K562 (cell line): Measurements from ENCODE around the gene XPO1. TPM values are rescaled to one million over a fixed set of nuclear protein-coding genes. Genes with fewer than 3 reads are reported as not detected.

Source experiments
- ATAC-seq: fragments of 200-7000 bp; cut with Tn5 transposase; 3 replicates; pipeline ENCODE4 v1.9.1; 2020; ENCODE audit warnings: moderate library complexity
- BruUV-seq: library from RNA; stranded (reverse); fragments of 400-500 nt; replicated peaks from 2 replicates; lab custom pipeline; 2021; lab: Mats Ljungman, UMichigan
- CTCF ChIA-PET: fragments of 300-600 bp; formaldehyde crosslinking; extraction: SDS; loops from one replicate; lab custom pipeline; 2021; ENCODE audit warnings: low intra/inter-chr PET ratio; lab: Yijun Ruan, JAX
- POLR2A ChIA-PET: fragments of 300-600, 350-650 bp; sonication (Branson Sonifier 250); formaldehyde crosslinking; extraction: SDS; loops from one replicate; lab custom pipeline; 2021; ENCODE audit warnings: antibody characterized with exemption, inconsistent platforms; lab: Yijun Ruan, JAX
- DNase-seq, 4 experiments: peaks; one replicate each; pipeline versions ENCODE4 v3.0.0 to v3.0.0-alpha.2; 2011 to 2018; ENCODE audit warnings: low spot score in 3 of 4, mixed read lengths in 3 of 4; ENCODE audit errors: extremely low read depth in 1 of 4
- FAIRE-seq: peaks from 2 replicates; lab custom pipeline; 2011; peaks lifted over from hg19 to GRCh38; lab: Jason Lieb, UNC
- H2AFZ ChIP-seq: 2 replicates; pipeline ENCODE4 v1.6.0; 2011; ENCODE audit warnings: low read depth, low read length, control low read depth, inconsistent platforms
- H3K27ac ChIP-seq: fragments of 200-600 bp; 3 replicates; pipeline ENCODE4 v1.8.0; 2011; ENCODE audit warnings: low read depth, mild to moderate bottlenecking, control low read depth, inconsistent platforms, low read length, moderate library complexity, mixed read lengths; ENCODE audit errors: extremely low read depth
- H3K27me3 ChIP-seq, 2 experiments: fragments of 300-600 bp in 1 of 2; 2 replicates in 1 of 2; 3 replicates in 1 of 2; pipeline versions ENCODE4 v1.6.0 to v1.8.0; 2011; ENCODE audit warnings: inconsistent platforms in 2 of 2, low read length in 2 of 2, mild to moderate bottlenecking in 1 of 2, mixed read lengths in 1 of 2, moderate library complexity in 1 of 2; ENCODE audit not compliant: control insufficient read depth in 2 of 2, insufficient read depth in 2 of 2
- H3K36me3 ChIP-seq: fragments of 300-600 bp; 3 replicates; pipeline ENCODE4 v1.8.0; 2011; ENCODE audit warnings: mild to moderate bottlenecking, low read length, inconsistent platforms; ENCODE audit not compliant: control insufficient read depth, insufficient read depth
- H3K4me1 ChIP-seq, 2 experiments: fragments of 200-600 bp in 1 of 2; replicated peaks in 1 of 2; 2 replicates in 1 of 2; 3 replicates in 1 of 2; pipeline versions ENCODE4 v1.5.1 to v1.8.0; 2011; ENCODE audit warnings: inconsistent platforms in 2 of 2, low read length in 2 of 2, mild to moderate bottlenecking in 1 of 2, mixed read lengths in 1 of 2, moderate library complexity in 1 of 2; ENCODE audit not compliant: control insufficient read depth in 2 of 2, insufficient read depth in 2 of 2
- H3K4me2 ChIP-seq: 2 replicates; pipeline ENCODE4 v1.6.1; 2011; ENCODE audit warnings: low read length, control low read depth, inconsistent platforms, mixed read lengths; ENCODE audit not compliant: insufficient read depth
- H3K4me3 ChIP-seq: fragments of 200-600 bp; sonication (generic), shearing (Covaris generic); 2 replicates; pipeline ENCODE4 v1.5.1; 2016; ENCODE audit warnings: control low read depth, inconsistent platforms
- H3K79me2 ChIP-seq: fragments of 200-600 bp; 3 replicates; pipeline ENCODE4 v1.8.0; 2011; ENCODE audit warnings: low read length, inconsistent platforms; ENCODE audit not compliant: control insufficient read depth, insufficient read depth
- H3K9ac ChIP-seq, 2 experiments: 2 replicates each; pipeline versions ENCODE4 v1.6.0 to v1.6.1; 2011; ENCODE audit warnings: low read depth in 2 of 2, low read length in 2 of 2, control low read depth in 1 of 2, inconsistent platforms in 1 of 2, mild to moderate bottlenecking in 1 of 2, mixed read lengths in 1 of 2; ENCODE audit not compliant: insufficient read depth in 1 of 2
- H3K9me1 ChIP-seq: one replicate; pipeline ENCODE4 v1.6.0; 2011; ENCODE audit warnings: inconsistent platforms, mild to moderate bottlenecking, low read length, moderate library complexity; ENCODE audit not compliant: control insufficient read depth, insufficient read depth
- H3K9me3 ChIP-seq: replicated peaks from 2 replicates; pipeline ENCODE4 v1.5.1; 2011; ENCODE audit warnings: low read depth, low read length, inconsistent platforms; ENCODE audit not compliant: control insufficient read depth, insufficient read depth
- H4K20me1 ChIP-seq: replicated peaks from 2 replicates; pipeline ENCODE4 v1.6.1; 2011; ENCODE audit warnings: low read length, inconsistent platforms, mixed read lengths; ENCODE audit not compliant: control insufficient read depth, insufficient read depth
- WHSC1 ChIP-seq: IDR thresholded peaks from one replicate; pipeline ENCODE4 v1.6.1; 2012; ENCODE audit warnings: low read length, control low read depth, inconsistent platforms
- WGBS: fragments of 100-300 bp; shearing (Covaris generic); methylation state at CpG from one replicate; pipeline ENCODE4 v1.1.6; 2016; ENCODE audit warnings: low coverage, mixed read lengths; ENCODE audit not compliant: insufficient coverage; ENCODE audit errors: missing lambda C conversion rate; 5-methylcytosine and 5-hydroxymethylcytosine counted together
- in situ Hi-C: fragments of 300-500 bp; cut with MboI; formaldehyde crosslinking; loops from 4 replicates; pipeline ENCODE4 v1.15.0; 2018; ENCODE audit warnings: inconsistent platforms, mixed read lengths
- intact Hi-C: fragments of 100-400 bp; cut with micrococcal nuclease; formaldehyde crosslinking; loops from 2 replicates; pipeline ENCODE4 v1.14.2; 2022
- polyA plus RNA-seq, 8 experiments: library from polyadenylated mRNA; depleted of rRNA in 4 of 8; stranded (reverse) in 5 of 8; unstranded in 3 of 8; fragments of >200 nt; fragmentation: Nextera tagmentation in 2 of 8; fragmentation: Illumina TruSeq in 1 of 8; extraction: Ambion mirVana in 2 of 8; extraction: Trizol in 1 of 8; gene quantifications; 2 replicates each; pipeline versions ENCODE4 v1.2.1 to v1.2.3, GENCODE V29; 2011 to 2014; ENCODE audit warnings: inconsistent platforms in 1 of 8, missing spikeins in 1 of 8
- total RNA-seq, 7 experiments: library from RNA; depleted of rRNA in 6 of 7; stranded (reverse); fragments of >200 nt in 6 of 7; fragmentation: Illumina TruSeq in 2 of 7; extraction: Trizol in 2 of 7; gene quantifications; 2 replicates each; pipeline versions ENCODE4 v1.2.1 to v1.2.3, GENCODE V29; 2011 to 2021; ENCODE audit warnings: low replicate concordance in 1 of 7
- TF ChIP-seq, protein P1 (sequence below), 2 experiments: fragments of 450-650 bp; conservative IDR thresholded peaks; 2 replicates each; pipeline ENCODE4 v1.6.1; 2017; ENCODE audit warnings: mild to moderate bottlenecking in 2 of 2, moderate library complexity in 2 of 2

Gene XPO1
- total and polyA plus RNA-seq, 9 of the 15 experiments (the other 6 are each of a cell fraction or from before 2014, with no cell fraction given), result 86.2 to 307 (median 216) TPM

DNA sequence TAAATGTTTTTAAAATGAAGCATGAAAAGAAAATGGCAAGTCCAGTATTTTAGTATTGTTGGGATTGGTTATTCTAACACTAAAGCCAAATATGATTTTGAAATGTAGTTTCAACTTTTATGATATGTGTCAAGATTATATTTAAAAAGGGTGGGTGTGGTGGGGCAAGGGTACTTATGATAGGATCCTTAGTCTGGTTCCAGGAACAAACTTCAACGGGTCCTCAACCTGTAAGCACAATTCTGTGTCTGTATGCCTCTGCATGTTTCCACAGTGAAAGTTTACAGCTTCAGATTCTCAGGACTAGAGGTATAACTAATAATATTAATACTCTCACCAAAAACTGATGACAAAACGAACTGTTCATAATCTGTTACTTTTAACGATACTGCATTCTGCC is 73.1 kb downstream of the XPO1 start:
- no TSS peak for BruUV-seq
- TF ChIP-seq WHSC1, result no peak
- TF ChIP-seq, protein P1, sequence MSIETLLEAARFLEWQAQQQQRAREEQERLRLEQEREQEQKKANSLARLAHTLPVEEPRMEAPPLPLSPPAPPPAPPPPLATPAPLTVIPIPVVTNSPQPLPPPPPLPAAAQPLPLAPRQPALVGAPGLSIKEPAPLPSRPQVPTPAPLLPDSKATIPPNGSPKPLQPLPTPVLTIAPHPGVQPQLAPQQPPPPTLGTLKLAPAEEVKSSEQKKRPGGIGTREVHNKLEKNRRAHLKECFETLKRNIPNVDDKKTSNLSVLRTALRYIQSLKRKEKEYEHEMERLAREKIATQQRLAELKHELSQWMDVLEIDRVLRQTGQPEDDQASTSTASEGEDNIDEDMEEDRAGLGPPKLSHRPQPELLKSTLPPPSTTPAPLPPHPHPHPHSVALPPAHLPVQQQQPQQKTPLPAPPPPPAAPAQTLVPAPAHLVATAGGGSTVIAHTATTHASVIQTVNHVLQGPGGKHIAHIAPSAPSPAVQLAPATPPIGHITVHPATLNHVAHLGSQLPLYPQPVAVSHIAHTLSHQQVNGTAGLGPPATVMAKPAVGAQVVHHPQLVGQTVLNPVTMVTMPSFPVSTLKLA (conservative IDR thresholded peaks at IDR 0.05), result 0 out of 4 replicates have a peak, but pooled peaks of 1 of the 2 experiments have one; percentile 7
- H3K27ac ChIP-seq, result peak overlapping the region; percentile 95
- 4% methylated on average over 3 of the region's 3 CpGs for WGBS
- H3K9ac ChIP-seq, result peak overlapping the region; percentile 77; a peak in 3 of 4 replicates
- POLR2A ChIA-PET, result interaction anchor here (1.3 to 2.0 kb wide), 4 partner anchors 7 to 34 kb away, joined by 3 to 6 read pairs (median 5); no protein-coding TSS in a partner anchor
- no peak overlapping the region for H2AFZ ChIP-seq
- peak; percentile 6 for FAIRE-seq
- H3K9me3 ChIP-seq, result no peaks in the 10 kb centered on the region
- DNase-seq, result peak in 2 of 4 experiments; percentile 22 to 45
- in situ Hi-C loops, result no loop called here
- peaks cover 16% of the 10 kb centered on the region for H3K36me3 ChIP-seq
- ATAC-seq, result peak; percentile 26
- H3K79me2 ChIP-seq, result peaks cover 100% of the 10 kb centered on the region
- peaks cover 3% of the 10 kb centered on the region; the same call in 1 of the 2 replicates for H4K20me1 ChIP-seq
- no peaks in the 10 kb centered on the region for H3K9me1 ChIP-seq
- peak overlapping the region; percentile 39 for H3K4me3 ChIP-seq
- CTCF ChIA-PET, result no interaction called here
- no peaks in the 10 kb centered on the region for H3K27me3 ChIP-seq
- intact Hi-C loops, result loop anchor here (5.0 kb wide), 1 partner anchor 38 kb away; no protein-coding TSS in a partner anchor
- H3K4me2 ChIP-seq, result peak overlapping the region; percentile 85
- peaks cover 26 to 40% of the 10 kb centered on the region in 2 experiments for H3K4me1 ChIP-seq
